HFF-Myc (cell line): ENCODE results near the gene LRRTM4.
"Not testable (repeated sequence)": the region's sequence is repeated elsewhere in the genome, so short reads cannot be mapped to it uniquely, and the experiment has no call there.

ENCODE experiments used
- DNase-seq: peaks from one replicate; pipeline ENCODE4 v3.0.0-alpha.2; 2011; ENCODE audit warnings: low read depth; ENCODE audit errors: extremely low read depth
- H3K4me3 ChIP-seq: replicated peaks from 2 replicates; pipeline ENCODE4 v1.5.1; 2011; ENCODE audit warnings: low read depth, mild to moderate bottlenecking, control low read depth, low read length
- TF ChIP-seq, protein P1 (sequence below): IDR thresholded peaks from 2 replicates; pipeline ENCODE4 v1.5.1; 2012; ENCODE audit warnings: mild to moderate bottlenecking, low read depth, low read length, control low read depth; ENCODE audit errors: missing control alignments

Gene LRRTM4

DNA sequence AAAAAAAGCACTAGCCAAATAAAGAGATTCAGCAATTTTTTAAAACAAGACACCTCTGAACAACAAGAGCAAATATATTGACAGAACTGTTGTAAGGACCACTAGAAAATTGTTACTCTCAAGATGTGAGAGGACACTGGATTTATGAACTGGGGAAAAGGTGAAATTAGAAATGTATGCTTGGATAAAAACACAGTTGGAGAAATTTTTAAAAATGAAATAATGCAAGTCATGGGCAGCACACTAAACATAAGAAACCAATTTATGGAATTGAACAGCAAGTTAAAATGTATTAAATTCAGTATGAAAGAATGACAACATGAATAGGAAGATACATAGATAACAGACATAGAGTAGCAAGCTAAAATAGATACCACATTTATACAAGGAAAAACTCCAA is 377.4 kb downstream of the LRRTM4 start:
- no peak overlapping the region for H3K4me3 ChIP-seq
- TF ChIP-seq, protein P1, sequence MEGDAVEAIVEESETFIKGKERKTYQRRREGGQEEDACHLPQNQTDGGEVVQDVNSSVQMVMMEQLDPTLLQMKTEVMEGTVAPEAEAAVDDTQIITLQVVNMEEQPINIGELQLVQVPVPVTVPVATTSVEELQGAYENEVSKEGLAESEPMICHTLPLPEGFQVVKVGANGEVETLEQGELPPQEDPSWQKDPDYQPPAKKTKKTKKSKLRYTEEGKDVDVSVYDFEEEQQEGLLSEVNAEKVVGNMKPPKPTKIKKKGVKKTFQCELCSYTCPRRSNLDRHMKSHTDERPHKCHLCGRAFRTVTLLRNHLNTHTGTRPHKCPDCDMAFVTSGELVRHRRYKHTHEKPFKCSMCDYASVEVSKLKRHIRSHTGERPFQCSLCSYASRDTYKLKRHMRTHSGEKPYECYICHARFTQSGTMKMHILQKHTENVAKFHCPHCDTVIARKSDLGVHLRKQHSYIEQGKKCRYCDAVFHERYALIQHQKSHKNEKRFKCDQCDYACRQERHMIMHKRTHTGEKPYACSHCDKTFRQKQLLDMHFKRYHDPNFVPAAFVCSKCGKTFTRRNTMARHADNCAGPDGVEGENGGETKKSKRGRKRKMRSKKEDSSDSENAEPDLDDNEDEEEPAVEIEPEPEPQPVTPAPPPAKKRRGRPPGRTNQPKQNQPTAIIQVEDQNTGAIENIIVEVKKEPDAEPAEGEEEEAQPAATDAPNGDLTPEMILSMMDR = no peak
- no peak for DNase-seq

DNA sequence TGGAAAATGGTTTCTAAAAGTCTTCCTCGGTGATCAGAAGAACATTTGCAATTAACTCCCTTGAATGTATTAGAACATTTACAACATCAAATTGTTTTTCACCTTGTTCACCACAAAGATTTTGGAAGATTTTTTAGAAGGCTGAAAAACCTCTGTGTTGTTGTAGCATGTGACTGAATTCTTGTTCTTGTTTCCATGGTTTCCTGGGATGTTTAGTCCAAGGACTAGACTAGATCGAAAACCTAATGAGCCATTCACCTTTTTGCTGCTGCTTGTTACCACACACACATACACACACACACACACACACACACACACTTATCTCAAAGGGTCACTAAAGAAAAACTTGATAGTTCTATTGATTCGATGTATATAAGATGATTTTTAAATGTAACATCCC is 380.0 kb downstream of the LRRTM4 start:
- DNase-seq = no peak
- TF ChIP-seq, protein P1 = no peak
- no peak overlapping the region for H3K4me3 ChIP-seq

DNA sequence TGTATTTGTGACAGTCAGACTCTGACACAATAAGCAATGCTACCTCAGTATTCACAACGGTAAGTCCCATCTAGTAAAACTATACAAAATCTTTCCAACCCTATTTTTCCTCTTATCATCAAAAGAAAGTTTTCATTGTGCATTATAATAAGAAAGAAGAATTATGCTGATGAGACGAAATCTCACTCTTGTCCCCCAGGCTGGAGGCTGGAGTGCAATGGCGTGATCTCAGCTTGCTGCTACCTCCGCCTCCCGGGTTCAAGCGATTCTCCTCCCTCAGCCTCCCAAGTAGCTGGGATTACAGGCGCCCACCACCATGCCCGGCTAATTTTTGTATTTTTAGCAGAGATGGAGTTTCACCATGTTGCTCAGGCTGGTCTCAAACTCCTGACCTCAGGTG is 393.7 kb downstream of the LRRTM4 start:
- not testable (repeated sequence) for H3K4me3 ChIP-seq, DNase-seq

DNA sequence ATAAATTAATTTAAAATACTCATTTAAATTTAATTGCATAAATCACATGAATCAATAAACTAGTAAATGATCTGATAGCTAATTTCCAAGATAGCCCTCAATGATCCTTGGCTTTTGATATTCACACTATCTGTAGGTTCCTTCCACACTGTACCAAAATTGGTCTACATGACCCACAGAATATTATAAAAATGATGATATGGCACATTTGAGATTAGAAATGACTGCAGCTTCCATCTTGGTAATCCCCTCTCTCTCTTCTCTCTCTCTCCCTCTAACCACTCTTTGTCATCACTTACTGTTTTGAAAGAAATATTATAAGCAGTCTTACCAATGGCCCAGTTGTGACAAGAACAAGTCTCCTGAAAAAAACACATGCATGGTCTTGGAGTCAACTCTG is 394.8 kb downstream of the LRRTM4 start:
- TF ChIP-seq, protein P1 = no peak
- DNase-seq = no peak
- no peak overlapping the region for H3K4me3 ChIP-seq

DNA sequence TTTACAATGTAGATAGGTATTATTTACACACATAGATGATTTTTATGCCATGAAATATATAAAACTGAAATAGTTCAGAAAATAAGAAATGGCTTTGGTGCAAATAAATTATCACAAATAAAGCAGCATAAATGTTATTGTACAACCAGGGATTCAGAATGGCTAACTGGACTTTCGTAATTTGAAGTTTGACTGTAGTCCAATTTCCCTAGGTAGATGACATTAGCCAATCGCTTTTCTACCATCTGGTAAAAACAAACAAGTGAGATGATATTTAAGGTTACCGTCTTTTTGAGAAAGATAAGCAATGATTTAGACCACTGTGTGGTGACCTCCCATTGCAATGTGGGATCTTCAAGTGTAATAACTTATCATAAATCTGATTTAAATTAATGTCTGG is 400.7 kb downstream of the LRRTM4 start:
- no peak overlapping the region for H3K4me3 ChIP-seq
- no peak for DNase-seq
- TF ChIP-seq, protein P1 = no peak

DNA sequence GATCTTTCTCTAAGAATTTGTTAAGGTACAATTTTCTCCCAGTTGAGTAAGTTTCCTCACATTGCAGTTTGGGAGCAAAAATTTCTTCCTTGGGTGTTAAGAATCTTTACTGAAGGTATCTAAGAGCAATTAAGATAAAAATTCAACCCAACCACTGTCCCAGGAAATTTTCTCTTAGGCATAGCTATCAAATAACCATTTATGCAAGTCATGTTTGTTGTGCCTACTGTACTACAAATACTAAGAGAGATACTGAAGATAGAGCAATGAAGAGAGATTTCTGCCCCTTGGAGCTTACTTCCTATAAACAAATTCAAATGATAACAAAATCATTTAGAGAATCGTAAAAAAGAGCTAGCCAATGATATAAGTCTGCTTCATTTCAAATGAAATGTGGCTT is 402.8 kb downstream of the LRRTM4 start:
- DNase-seq = no peak
- TF ChIP-seq, protein P1 = no peak

DNA sequence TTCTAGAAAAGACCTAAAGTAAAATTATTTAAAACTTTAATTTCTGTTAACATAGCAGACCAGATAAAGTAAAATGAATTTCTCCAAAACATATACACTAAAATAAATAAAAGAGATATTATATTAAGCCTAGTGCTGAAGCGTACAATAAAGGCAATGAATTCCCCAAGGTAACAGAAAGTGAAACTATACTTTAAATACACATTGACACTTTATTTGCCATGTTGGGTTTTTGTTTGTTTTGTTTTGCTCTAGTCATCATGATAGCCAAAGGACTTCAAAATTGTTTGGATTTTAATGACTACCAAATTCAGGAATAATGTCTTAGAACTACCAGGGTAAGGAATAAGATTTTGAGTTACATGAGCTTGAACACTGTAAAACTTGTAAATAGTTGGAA is 413.3 kb downstream of the LRRTM4 start:
- TF ChIP-seq, protein P1 = no peak
- H3K4me3 ChIP-seq = no peak overlapping the region

More for the DNA sequence above, 402.8 kb downstream of the LRRTM4 start:
- no peak overlapping the region for H3K4me3 ChIP-seq

More for the DNA sequence above, 413.3 kb downstream of the LRRTM4 start:
- no peak for DNase-seq
